MM.1S (cell line): ENCODE results near the gene MAD1L1.

Source experiments
- CTCF ChIP-seq: fragments of 300-600 bp; sonication (generic); IDR thresholded peaks from 2 replicates; pipeline ENCODE4 v1.5.1; 2016; ENCODE audit warnings: antibody characterized with exemption, low read length, mixed read lengths
- EZH2 ChIP-seq: fragments of 300-600 bp; sonication (generic); optimal IDR thresholded peaks from 2 replicates; pipeline ENCODE3; 2017; ENCODE audit warnings: low read depth, mild to moderate bottlenecking, antibody characterized with exemption, low read length, mixed read lengths
- EZH2phosphoT487 ChIP-seq: fragments of 300-600 bp; sonication (generic); IDR thresholded peaks from 2 replicates; pipeline ENCODE4 v1.6.1; 2018; ENCODE audit warnings: antibody characterized with exemption, low read length

- no peak for TF ChIP-seq EZH2
- TF ChIP-seq CTCF = no peak
- TF ChIP-seq EZH2phosphoT487 = no peak
These were observed 13.6 kb downstream of the MAD1L1 start for GRCh38 chr7:2219136-2219535.
